Naive thymus-derived CD4-positive, alpha-beta T cell (primary cell): Measurements from ENCODE around the gene TAS2R38. TPM values are rescaled to one million over a fixed set of nuclear protein-coding genes. Genes with fewer than 3 reads are reported as not detected.
A peak's percentile ranks its signal among the peaks of the same experiment; 100 is the strongest.

ENCODE experiments used
- ATAC-seq: fragments of 150-1000 bp; cut with Tn5 transposase; 2 replicates; pipeline ENCODE4 v1.10.0; 2021; ENCODE audit warnings: mild to moderate bottlenecking, moderate library complexity
- CTCF ChIA-PET: fragments of 350-600 bp; sonication (Branson Sonifier 250); formaldehyde crosslinking; loops from one replicate; lab custom pipeline; 2021; ENCODE audit warnings: antibody characterized with exemption; lab: Charles Lee
- POLR2A ChIA-PET: fragments of 350-600 bp; sonication (Branson Sonifier 250); formaldehyde crosslinking; loops from one replicate; lab custom pipeline; 2021; ENCODE audit warnings: antibody characterized with exemption, inconsistent platforms; lab: Charles Lee
- DNase-seq, 9 donors: peaks; one replicate each; pipeline versions ENCODE4 v3.0.0 to v3.0.0-alpha.2; 2020 to 2022; ENCODE audit warnings: mixed read lengths in 1 of 9
- H3K27ac ChIP-seq: one replicate; pipeline ENCODE4 v1.7.0; 2013; ENCODE audit warnings: mild to moderate bottlenecking, low read depth, low read length, moderate library complexity
- H3K27me3 ChIP-seq, 2 donors: one replicate each; pipeline ENCODE4 v1.7.0; 2013; ENCODE audit warnings: low read length in 2 of 2, mild to moderate bottlenecking in 2 of 2, moderate library complexity in 2 of 2; ENCODE audit not compliant: control insufficient read depth in 2 of 2, insufficient read depth in 2 of 2
- H3K36me3 ChIP-seq, 3 experiments: 1 replicate in 2 of 3; 2 replicates in 1 of 3; pipeline ENCODE4 v1.7.0; 2013; ENCODE audit warnings: low read length in 3 of 3, mild to moderate bottlenecking in 3 of 3, moderate library complexity in 1 of 3; ENCODE audit not compliant: insufficient read depth in 3 of 3, control insufficient read depth in 2 of 3
- H3K4me1 ChIP-seq, 2 donors: one replicate each; pipeline ENCODE4 v1.7.0; 2013; ENCODE audit warnings: low read length in 2 of 2, mild to moderate bottlenecking in 2 of 2, moderate library complexity in 1 of 2; ENCODE audit not compliant: control insufficient read depth in 2 of 2, insufficient read depth in 2 of 2
- H3K4me3 ChIP-seq: 2 replicates; pipeline ENCODE4 v1.7.0; 2013; ENCODE audit warnings: mild to moderate bottlenecking, low read length
- H3K9me3 ChIP-seq, 3 experiments: 1 replicate in 2 of 3; 2 replicates in 1 of 3; pipeline ENCODE4 v1.7.0; 2013; ENCODE audit warnings: low read length in 3 of 3; ENCODE audit not compliant: control insufficient read depth in 2 of 3
- H3K27ac Mint-ChIP-seq, 9 donors: one replicate each; pipeline ENCODE4 v1.8.0; 2020 to 2022; ENCODE audit warnings: mixed read lengths in 9 of 9, mild to moderate bottlenecking in 8 of 9, moderate library complexity in 5 of 9, inconsistent platforms in 2 of 9
- H3K27me3 Mint-ChIP-seq, 5 donors: one replicate each; pipeline ENCODE4 v1.8.0; 2021 to 2022; ENCODE audit warnings: mixed read lengths in 5 of 5, mild to moderate bottlenecking in 1 of 5
- H3K36me3 Mint-ChIP-seq, 5 donors: one replicate each; pipeline ENCODE4 v1.8.0; 2020 to 2022; ENCODE audit warnings: mixed read lengths in 5 of 5, mild to moderate bottlenecking in 3 of 5, inconsistent platforms in 1 of 5
- H3K4me1 Mint-ChIP-seq, 7 donors: one replicate each; pipeline ENCODE4 v1.8.0; 2020 to 2022; ENCODE audit warnings: mixed read lengths in 7 of 7, mild to moderate bottlenecking in 3 of 7, inconsistent platforms in 1 of 7
- H3K4me3 Mint-ChIP-seq, 10 donors: one replicate each; pipeline ENCODE4 v1.8.0; 2020 to 2022; ENCODE audit warnings: mild to moderate bottlenecking in 10 of 10, mixed read lengths in 10 of 10, moderate library complexity in 6 of 10, inconsistent platforms in 2 of 10
- H3K9me3 Mint-ChIP-seq, 11 donors: one replicate each; pipeline ENCODE4 v1.8.0; 2020 to 2022; ENCODE audit warnings: mixed read lengths in 11 of 11, mild to moderate bottlenecking in 4 of 11, inconsistent platforms in 1 of 11, moderate library complexity in 1 of 11
- intact Hi-C, 2 donors: fragments of 100-400 bp; cut with micrococcal nuclease; formaldehyde crosslinking; loops; one replicate each; pipeline ENCODE4 v1.15.1; 2023
- polyA plus RNA-seq, 2 donors: library from polyadenylated mRNA; unstranded; fragments of 300-500 nt; fragmentation: Illumina TruSeq; gene quantifications; one replicate each; pipeline ENCODE4 v1.2.3, GENCODE V29; 2021
- total RNA-seq, 6 experiments: library from RNA in 5 of 6; stranded (reverse) in 5 of 6; gene quantifications; 1 replicate in 5 of 6; 2 replicates in 1 of 6; pipeline ENCODE4 v1.2.3 and lab custom pipeline; 2021 to 2026

The TAS2R38 gene
- not detected for total RNA-seq
- polyA plus RNA-seq = not detected
- not detected for total RNA-seq (lab: John Stamatoyannopoulos, UW)

GRCh38 chr7:141973673-141974072 is at the start of gene TAS2R38:
Gene TAS2R38, minus strand, starts transcription at chr7:141973773. Its CDS starts 84 bp downstream, at chr7:141973689.
- Histone ChIP-seq H3K27ac (no peak within 1 kb of the TSS), H3K9me3 (no peaks in the 10 kb centered on the region), H3K4me1 (peaks cover 0 to 12% of the 10 kb centered on the region in 2 donors), H3K36me3 (no peaks in the 10 kb centered on the region), H3K4me3 (no peak within 1 kb of the TSS), H3K27me3 (no peaks in the 10 kb centered on the region)
- no peak for DNase-seq
- Mint-ChIP-seq H3K4me1 (peaks cover 3 to 18% (median 10%) of the 10 kb centered on the region in 7 donors), H3K27ac (no peak within 1 kb of the TSS), H3K9me3 (no peaks in the 10 kb centered on the region), H3K27me3 (no peaks in the 10 kb centered on the region), H3K4me3 (no peak within 1 kb of the TSS), H3K36me3 (no peaks in the 10 kb centered on the region)
- CTCF ChIA-PET = interaction anchor here (0.7 to 1.1 kb wide), 2 partner anchors 10 to 351 kb away, joined by 3 read pairs; no protein-coding TSS in a partner anchor
- POLR2A ChIA-PET = no interaction called here
- no peak for ATAC-seq
- intact Hi-C loops = loop anchor here in 1 of 2 donors (10.0 kb wide), 1 partner anchor 511 kb away; no protein-coding TSS in a partner anchor

- POLR2A ChIA-PET = no interaction called here
These were observed 44.6 kb upstream of the TAS2R38 start for GRCh38 chr7:142018154-142018553.

GRCh38 chr7:142017451-142017850 is 43.9 kb upstream of the TAS2R38 start:
- peaks cover 0 to 14% (median 0%) of the 10 kb centered on the region in 5 donors for H3K27me3 Mint-ChIP-seq
- CTCF ChIA-PET = no interaction called here
- no peak overlapping the region for H3K27ac ChIP-seq

More at GRCh38 chr7:142018154-142018553, 44.6 kb upstream of the TAS2R38 start:
- H3K4me3 ChIP-seq = no peak overlapping the region
- H3K4me1 Mint-ChIP-seq = peaks cover 0 to 10% (median 0%) of the 10 kb centered on the region in 7 donors
- ATAC-seq = no peak
- H3K4me1 ChIP-seq = no peaks in the 10 kb centered on the region
- DNase-seq = no peak
- H3K27ac Mint-ChIP-seq = no peak overlapping the region
- intact Hi-C loops = no loop called here
- H3K9me3 Mint-ChIP-seq = no peaks in the 10 kb centered on the region
- H3K27ac ChIP-seq = no peak overlapping the region
- H3K36me3 ChIP-seq = no peaks in the 10 kb centered on the region
- no peaks in the 10 kb centered on the region for H3K9me3 ChIP-seq
- CTCF ChIA-PET = no interaction called here
- H3K27me3 ChIP-seq = no peaks in the 10 kb centered on the region
- H3K4me3 Mint-ChIP-seq = no peak overlapping the region
- H3K36me3 Mint-ChIP-seq = no peaks in the 10 kb centered on the region
- H3K27me3 Mint-ChIP-seq = peaks cover 0 to 14% (median 0%) of the 10 kb centered on the region in 5 donors

GRCh38 chr7:142012825-142013511 is 39.4 kb upstream of the TAS2R38 start:
- CTCF ChIA-PET = no interaction called here
- H3K4me1 Mint-ChIP-seq = peaks cover 0 to 13% (median 0%) of the 10 kb centered on the region in 7 donors
- H3K4me1 ChIP-seq = no peaks in the 10 kb centered on the region

More at GRCh38 chr7:142017451-142017850, 43.9 kb upstream of the TAS2R38 start:
- H3K36me3 Mint-ChIP-seq = no peaks in the 10 kb centered on the region
- no peak overlapping the region for H3K27ac Mint-ChIP-seq
- no peak overlapping the region for H3K4me3 Mint-ChIP-seq
- Histone ChIP-seq H3K9me3 (no peaks in the 10 kb centered on the region), H3K36me3 (no peaks in the 10 kb centered on the region), H3K4me1 (no peaks in the 10 kb centered on the region), H3K4me3 (no peak overlapping the region), H3K27me3 (no peaks in the 10 kb centered on the region)
- no peak for DNase-seq
- POLR2A ChIA-PET = no interaction called here
- H3K4me1 Mint-ChIP-seq = peaks cover 0 to 16% (median 0%) of the 10 kb centered on the region in 7 donors
- H3K9me3 Mint-ChIP-seq = no peaks in the 10 kb centered on the region
- intact Hi-C loops = no loop called here
- no peak for ATAC-seq

GRCh38 chr7:142010952-142011548 is 37.5 kb upstream of the TAS2R38 start:
- ChIA-PET POLR2A (no interaction called here), CTCF (no interaction called here)
- H3K4me1 Mint-ChIP-seq = peaks cover 0 to 15% (median 0%) of the 10 kb centered on the region in 7 donors
- Histone ChIP-seq H3K36me3 (no peaks in the 10 kb centered on the region), H3K27ac (no peak overlapping the region), H3K4me3 (no peak overlapping the region), H3K27me3 (no peaks in the 10 kb centered on the region), H3K9me3 (no peaks in the 10 kb centered on the region), H3K4me1 (no peaks in the 10 kb centered on the region)
- no peak overlapping the region for H3K4me3 Mint-ChIP-seq
- H3K9me3 Mint-ChIP-seq = peaks cover 0 to 3% (median 0%) of the 10 kb centered on the region in 11 donors
- ATAC-seq = no peak
- H3K36me3 Mint-ChIP-seq = no peaks in the 10 kb centered on the region
- intact Hi-C loops = no loop called here
- H3K27me3 Mint-ChIP-seq = peaks cover 0 to 12% (median 5%) of the 10 kb centered on the region in 5 donors
- no peak for DNase-seq
- H3K27ac Mint-ChIP-seq = peak overlapping the region in 1 of 9 donors; percentile 12

More at GRCh38 chr7:142012825-142013511, 39.4 kb upstream of the TAS2R38 start:
- H3K36me3 Mint-ChIP-seq = no peaks in the 10 kb centered on the region
- Histone ChIP-seq H3K27me3 (no peaks in the 10 kb centered on the region), H3K9me3 (no peaks in the 10 kb centered on the region), H3K36me3 (no peaks in the 10 kb centered on the region), H3K4me3 (no peak overlapping the region), H3K27ac (no peak overlapping the region)
- intact Hi-C loops = no loop called here
- H3K27ac Mint-ChIP-seq = peak overlapping the region in 1 of 9 donors; percentile 58
- H3K9me3 Mint-ChIP-seq = peaks cover 0 to 3% (median 0%) of the 10 kb centered on the region in 11 donors
- POLR2A ChIA-PET = interaction anchor here (0.6 kb wide), 1 partner anchor 805 kb away, joined by 3 read pairs; no protein-coding TSS in a partner anchor
- DNase-seq (no peak), ATAC-seq (peak; percentile 42)
- peaks cover 0 to 12% (median 5%) of the 10 kb centered on the region in 5 donors for H3K27me3 Mint-ChIP-seq
- H3K4me3 Mint-ChIP-seq = peak overlapping the region in 1 of 10 donors; percentile 31

- Mint-ChIP-seq H3K4me1 (peaks cover 0 to 15% (median 0%) of the 10 kb centered on the region in 7 donors), H3K27ac (no peak overlapping the region), H3K36me3 (no peaks in the 10 kb centered on the region)
These were observed 35.6 kb upstream of the TAS2R38 start for GRCh38 chr7:142009187-142009586.

More at GRCh38 chr7:142009187-142009586, 35.6 kb upstream of the TAS2R38 start:
- Histone ChIP-seq H3K4me3 (no peak overlapping the region), H3K27me3 (no peaks in the 10 kb centered on the region), H3K27ac (no peak overlapping the region), H3K36me3 (no peaks in the 10 kb centered on the region), H3K4me1 (no peaks in the 10 kb centered on the region), H3K9me3 (no peaks in the 10 kb centered on the region)
- DNase-seq = no peak
- no peak for ATAC-seq
- Mint-ChIP-seq H3K4me3 (no peak overlapping the region), H3K9me3 (peaks cover 0 to 3% (median 0%) of the 10 kb centered on the region in 11 donors), H3K27me3 (peaks cover 0 to 14% (median 5%) of the 10 kb centered on the region in 5 donors)
- intact Hi-C loops = no loop called here
- ChIA-PET CTCF (no interaction called here), POLR2A (no interaction called here)
